AG20443 (cell line): Measurements from ENCODE around the gene HDGFL3.

Source experiments
- DNase-seq: peaks from one replicate; pipeline ENCODE4 v3.0.0; 2012; ENCODE audit warnings: low spot score, mixed read lengths

Gene HDGFL3

DNA sequence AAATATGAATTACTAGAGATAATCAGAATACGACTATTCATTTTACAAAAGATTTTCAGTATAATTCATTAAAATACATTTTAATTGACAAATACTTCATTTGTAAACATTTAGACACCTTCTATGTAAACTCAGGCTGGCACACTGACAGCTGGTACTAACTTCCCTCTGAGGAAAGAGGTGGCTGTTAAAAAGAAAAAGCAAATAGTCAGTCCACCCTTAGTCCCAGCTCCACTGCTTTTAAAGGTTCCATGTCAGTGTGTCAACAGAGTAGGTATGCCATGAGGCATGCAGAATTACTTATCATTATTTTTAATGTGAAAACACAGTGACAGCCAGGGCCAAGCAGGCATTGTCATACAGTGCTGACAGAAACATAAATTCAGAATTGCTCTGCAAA is 84.1 kb downstream of the HDGFL3 start:
- DNase-seq: no peak

DNA sequence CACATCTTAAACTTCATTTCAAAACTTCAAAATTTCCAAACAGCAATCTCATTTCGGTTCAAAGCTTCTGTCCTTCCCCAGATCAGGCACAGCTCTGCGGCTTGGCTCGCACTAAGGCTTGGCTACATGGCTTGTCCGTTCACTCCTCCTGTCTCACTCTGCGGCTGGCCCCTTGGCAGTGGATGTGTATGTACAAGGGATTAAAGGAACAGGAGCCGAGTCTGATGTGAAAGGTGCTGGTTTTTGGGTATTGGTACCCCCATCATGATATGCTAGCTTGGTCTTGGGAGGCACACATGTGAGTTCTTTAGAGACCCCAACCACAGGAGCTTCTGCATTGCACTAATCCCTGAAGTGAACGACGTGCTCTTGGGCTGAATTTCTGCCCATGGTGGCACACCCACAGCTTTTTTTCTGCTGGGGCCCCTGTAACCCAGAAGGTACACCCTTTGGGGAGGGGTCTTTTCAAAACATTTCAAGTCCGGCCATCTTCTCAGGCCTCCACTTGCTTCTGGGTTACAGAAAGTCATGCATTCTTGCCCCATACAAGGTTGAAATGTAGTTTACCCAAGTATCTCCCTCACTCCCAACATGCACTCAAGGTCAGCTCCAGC is 87.5 kb downstream of the HDGFL3 start:
- DNase-seq: no peak

- no peak for DNase-seq
These were observed 88.7 kb downstream of the HDGFL3 start for GRCh38 chr15:83118968-83119367.

- DNase-seq: no peak
These were observed 89.3 kb downstream of the HDGFL3 start for GRCh38 chr15:83118291-83118827.

DNA sequence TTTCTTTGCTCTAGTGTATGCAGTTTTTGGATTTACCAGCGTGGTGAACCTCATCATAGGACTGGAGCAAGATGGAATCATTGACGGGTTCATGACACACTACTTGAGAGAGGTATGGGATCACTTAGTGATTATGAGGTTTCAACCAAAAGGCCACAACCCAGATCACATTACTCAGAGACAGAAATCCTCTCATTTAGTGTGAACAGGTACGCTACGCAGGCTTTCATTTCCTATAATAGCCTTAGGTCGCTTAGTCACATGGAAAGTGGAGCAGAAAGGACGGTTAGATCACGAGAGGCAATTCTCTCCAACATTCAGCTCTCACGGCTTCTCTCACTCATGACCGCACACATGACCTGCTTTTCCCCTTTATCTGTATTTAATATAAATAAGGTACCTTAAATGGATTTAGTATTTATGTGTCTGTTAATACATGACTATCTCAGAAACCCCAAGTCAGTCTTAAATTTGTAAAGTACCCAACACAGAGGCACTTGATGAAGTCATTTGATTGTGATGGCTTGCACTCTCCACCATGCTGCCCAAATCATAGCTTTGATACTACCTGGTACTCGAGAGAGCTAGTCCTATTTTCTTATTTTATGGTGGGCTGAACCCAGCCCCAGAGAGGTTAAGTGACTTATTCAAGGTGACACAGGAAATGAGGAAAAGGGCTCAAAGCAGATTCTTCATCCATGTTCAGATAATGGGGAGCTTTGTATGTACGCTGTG is 91.6 kb downstream of the HDGFL3 start:
- DNase-seq: no peak

DNA sequence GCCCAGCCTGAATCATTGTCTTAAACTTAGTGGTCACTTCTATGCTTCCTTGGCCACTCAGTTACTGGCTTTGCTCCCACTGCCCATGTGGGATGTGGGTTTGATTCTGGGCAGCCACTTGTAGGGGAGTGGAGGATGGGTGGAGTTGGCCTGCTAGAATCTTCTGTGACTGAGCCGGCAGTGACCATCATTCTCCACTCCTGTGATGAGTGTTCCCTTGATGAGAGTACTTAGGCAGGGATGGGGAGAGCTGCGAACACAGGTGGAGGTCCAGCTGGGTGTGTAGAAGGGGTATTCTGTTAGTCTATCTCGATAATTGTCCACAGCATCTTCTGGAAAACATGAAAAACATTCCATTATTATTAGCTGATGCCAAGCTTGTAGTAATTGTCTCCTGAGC is 92.2 kb downstream of the HDGFL3 start:
- no peak for DNase-seq

- no peak for DNase-seq
These were observed 92.8 kb downstream of the HDGFL3 start for GRCh38 chr15:83114856-83115255.

- DNase-seq: no peak
These were observed 93.5 kb downstream of the HDGFL3 start for GRCh38 chr15:83113881-83114674.

DNA sequence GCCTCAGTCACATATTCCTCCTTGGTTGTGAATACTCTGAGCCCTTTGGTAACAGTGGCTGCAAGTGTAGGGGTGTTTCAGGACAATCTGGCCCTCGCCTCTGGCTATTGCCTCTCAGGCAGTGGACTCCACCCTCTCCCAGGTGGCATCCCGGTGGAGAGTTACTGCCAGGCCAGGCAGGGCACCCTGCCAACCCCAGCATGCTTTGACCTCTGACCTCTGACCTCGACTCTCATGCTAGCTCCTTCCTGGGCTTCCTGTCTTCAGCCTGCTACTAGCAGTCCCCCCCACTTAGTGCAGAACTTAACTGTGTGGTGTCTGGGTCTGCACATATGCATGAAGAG is 94.7 kb downstream of the HDGFL3 start:
- DNase-seq: no peak

DNA sequence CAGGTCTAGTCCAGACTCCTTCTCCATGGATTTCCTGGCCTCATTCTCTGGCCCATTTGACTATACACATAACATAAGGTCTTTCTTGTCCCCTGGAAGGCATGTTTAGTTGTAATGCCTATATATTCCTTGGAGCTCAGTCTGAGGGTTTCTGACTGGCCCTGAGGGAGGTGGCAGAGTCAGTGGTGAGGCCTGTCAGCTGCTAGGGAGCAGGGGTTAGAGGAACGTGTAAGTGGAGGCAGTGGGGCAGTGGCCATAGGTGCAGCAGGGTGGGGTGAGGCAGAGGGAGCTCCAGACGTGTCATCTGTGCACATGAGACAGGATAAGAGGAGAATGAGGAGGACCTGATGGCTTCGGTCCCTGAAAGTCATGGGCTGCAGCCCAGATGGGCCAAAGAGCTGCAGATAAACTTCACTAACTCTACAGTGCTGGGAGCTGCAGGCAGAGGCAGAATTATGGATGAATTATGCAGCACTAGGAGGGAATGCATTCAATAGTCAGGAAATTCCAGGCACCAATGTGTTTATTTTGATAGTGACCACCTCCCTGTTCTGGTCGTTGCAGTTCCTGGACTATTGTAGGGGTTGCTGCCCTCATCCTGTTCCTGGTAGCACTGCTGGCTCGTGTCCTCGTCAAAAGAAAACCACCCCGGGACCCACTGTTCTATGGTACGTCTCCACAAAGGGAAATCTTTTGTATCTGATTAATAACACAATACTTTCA is 95.2 kb downstream of the HDGFL3 start:
- peak; percentile 43 for DNase-seq

DNA sequence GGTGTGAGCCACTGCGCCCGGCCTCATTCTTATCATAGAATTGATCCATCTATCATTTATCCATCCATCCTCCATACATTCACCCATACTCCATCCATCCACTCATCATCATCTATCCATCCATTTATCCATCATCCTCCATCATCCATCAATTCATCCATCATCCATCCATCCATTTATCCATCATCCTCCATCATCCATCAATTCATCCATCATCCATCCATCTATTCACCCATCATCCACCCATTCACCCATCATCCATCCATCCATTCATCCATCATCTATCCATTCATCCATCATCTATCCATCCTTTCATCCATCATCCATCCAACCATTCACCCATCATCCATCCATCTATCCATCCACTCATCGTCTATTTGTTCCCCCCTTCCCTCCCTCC is 96.5 kb downstream of the HDGFL3 start:
- no peak for DNase-seq

- no peak for DNase-seq
These were observed 97.2 kb downstream of the HDGFL3 start for GRCh38 chr15:83110381-83110780.

DNA sequence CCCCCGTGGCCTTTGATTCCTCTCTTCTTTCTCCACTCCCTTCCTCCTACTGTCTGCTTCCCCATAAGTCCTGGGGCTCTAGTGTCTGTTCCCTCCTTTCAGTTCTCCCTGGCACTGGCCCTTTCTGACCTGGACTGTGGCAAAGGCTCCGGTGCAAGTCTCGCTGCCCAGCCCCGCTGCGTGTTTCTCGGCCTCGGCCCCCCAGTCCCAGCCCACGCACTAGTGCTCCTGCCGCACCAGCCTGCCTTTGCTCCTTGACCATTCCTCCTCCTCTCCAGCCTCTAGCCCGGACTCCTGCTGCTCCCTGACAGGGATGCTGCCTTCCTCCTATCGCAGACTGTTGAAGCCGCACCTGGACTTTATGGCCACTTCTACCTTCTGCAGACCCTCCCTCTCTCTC is 98.1 kb downstream of the HDGFL3 start:
- DNase-seq: no peak

GRCh38 chr15:83108266-83109219 is 99.1 kb downstream of the HDGFL3 start:
- no peak for DNase-seq

DNA sequence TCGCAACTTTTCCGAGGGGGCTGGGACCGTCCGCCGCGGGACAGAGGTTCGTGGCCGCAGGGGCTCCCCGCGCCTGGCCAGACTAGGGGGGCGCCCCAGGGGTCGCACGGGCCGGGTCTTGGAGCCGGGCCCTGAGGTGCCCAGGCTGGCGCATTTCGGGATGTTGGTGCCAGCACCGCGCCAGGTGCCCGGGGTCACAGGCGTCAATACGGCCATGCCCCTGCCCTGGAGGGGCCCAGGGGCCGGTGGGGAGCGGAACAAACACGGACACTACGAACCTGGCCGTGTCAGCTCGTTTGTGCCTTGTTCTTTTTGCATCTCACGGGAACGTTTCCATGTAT is 99.8 kb downstream of the HDGFL3 start:
- DNase-seq: no peak

- DNase-seq: peak; percentile 42
These were observed 100.4 kb downstream of the HDGFL3 start, which contains the start of gene TM6SF1 for GRCh38 chr15:83106994-83107840. TM6SF1 (plus strand) TSS chr15:83107645; CDS start chr15:83107681, 36 bp downstream.

DNA sequence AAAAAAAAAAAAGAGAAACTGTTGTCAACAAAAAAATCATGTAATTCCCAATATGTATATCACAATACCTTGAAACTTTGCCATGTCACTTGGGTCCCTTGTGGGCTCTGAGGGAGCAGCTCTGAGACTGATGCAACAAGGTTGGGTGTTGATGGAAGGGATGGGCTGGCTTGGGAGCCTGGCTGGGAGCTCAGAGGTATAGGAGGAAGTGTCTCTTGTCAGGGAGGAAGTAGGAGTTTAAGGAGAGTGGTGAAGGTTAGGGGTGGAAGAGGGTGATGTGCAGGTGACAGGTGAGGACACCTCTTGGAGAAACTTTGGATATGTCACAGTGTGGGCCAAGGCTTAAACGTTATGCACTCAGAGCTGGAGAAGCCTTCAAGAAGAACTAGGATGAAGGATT is 102.2 kb downstream of the HDGFL3 start:
- no peak for DNase-seq

DNA sequence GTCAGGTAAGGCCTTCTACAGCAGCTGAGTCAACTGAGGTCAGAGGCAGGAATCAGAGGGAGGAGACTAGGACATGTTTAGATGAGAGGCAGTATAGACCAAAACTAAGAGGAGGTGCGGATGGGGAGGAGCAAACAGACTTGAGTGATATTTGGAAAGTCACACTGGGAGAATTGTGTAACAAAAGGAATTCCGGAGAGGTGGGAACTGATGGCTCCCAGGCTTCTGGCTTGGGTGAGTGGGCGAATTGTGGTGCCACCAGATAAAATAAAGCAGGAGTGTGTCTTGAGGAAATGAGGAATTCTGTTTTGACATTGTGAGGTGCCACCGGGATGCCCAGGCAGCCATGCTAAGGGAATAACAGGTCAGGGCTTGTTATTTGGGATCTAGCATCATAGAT is 103.5 kb downstream of the HDGFL3 start:
- no peak for DNase-seq

DNA sequence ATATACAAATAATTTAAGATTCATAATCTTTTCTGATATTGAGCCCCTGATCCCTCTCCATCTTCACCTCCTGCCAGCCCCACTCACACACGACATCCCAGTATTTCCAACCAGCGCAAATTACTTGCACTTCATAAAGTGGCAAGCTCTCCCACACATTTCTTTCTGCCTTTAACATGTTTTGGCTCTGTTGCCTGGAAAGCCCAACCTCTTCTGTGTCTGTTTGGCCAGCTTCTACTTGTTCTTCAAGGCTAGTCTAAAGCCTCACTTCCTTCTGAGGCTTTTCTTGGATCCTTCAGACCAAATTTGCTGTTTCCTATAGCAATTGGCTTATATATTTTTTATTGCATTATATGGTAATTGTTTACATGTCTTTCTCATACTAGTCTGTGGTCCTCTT is 105.3 kb downstream of the HDGFL3 start:
- DNase-seq: no peak

- DNase-seq: no peak
These were observed 107.5 kb downstream of the HDGFL3 start for GRCh38 chr15:83100097-83100646.
